Activated CD4-positive, alpha-beta T cell treated with anti-CD3 and anti-CD28 coated beads for 24 hours (primary cell): ENCODE measurements around the gene OR2K2.
"Not testable (repeated sequence)": the region's sequence is repeated elsewhere in the genome, so short reads cannot be mapped to it uniquely, and the experiment has no call there.

Source experiments
- DNase-seq, 2 donors: peaks; one replicate each; pipeline ENCODE4 v3.0.0-alpha.2; 2020; ENCODE audit warnings: low read depth in 2 of 2

Gene OR2K2, protein sequence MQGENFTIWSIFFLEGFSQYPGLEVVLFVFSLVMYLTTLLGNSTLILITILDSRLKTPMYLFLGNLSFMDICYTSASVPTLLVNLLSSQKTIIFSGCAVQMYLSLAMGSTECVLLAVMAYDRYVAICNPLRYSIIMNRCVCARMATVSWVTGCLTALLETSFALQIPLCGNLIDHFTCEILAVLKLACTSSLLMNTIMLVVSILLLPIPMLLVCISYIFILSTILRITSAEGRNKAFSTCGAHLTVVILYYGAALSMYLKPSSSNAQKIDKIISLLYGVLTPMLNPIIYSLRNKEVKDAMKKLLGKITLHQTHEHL

DNA sequence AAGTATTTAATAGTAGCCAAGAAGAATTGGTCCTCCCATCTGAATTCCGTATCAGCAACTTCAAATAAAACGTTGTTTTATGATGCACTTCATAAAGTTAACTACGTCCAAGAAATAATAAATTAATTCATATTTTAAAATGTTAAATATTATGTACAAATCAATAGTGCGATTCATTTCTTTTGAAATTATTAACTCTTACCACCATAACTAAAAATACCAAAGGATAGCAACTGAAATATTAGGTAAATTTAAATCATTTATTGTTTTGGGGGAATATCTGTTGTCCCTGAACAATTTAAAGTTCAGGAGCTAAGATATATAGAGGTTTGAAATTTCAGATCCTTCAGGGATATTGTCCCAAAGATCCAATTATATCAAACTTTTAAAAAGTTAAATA, at the start of gene OR2K2:
Gene OR2K2 (minus strand): TSS at position 101 of the 400 bp plus-strand sequence. CDS start 1,791 bp downstream, outside the sequence.
- DNase-seq, result no peak

DNA sequence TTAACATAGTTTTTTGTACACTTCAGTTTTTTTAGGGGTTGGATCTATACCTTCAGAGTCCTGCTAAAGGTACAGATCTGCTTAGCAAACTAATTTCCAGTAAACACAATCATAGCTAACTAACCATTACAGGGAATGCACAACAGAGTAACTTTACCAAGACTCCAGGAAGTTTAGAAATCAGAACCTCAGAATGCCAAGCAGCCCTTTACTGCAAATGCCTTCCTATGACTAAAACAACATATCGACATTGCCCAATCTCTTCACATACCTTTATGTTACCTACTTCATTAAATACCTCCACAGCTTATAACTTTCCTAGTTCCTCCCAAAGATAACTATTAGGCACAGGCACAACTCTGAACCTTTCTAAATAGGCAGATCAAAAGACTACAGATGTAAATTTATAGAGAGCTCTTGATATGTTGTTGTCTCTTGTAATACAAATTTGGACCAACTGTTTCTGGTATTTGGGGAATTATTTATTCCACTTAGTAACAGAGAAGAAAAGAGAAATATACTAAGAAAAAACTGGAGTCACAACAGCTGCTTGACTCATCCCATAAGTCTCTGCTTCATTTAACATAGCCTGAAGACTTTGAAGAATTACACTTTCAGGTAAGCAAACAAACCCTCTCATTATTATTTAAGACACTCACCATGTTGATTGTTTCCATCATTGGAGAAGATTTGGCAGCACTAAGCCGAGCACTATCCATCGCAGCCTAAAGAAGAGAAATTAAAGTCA, 46.0 kb upstream of the OR2K2 start:
- DNase-seq, result no peak

DNA sequence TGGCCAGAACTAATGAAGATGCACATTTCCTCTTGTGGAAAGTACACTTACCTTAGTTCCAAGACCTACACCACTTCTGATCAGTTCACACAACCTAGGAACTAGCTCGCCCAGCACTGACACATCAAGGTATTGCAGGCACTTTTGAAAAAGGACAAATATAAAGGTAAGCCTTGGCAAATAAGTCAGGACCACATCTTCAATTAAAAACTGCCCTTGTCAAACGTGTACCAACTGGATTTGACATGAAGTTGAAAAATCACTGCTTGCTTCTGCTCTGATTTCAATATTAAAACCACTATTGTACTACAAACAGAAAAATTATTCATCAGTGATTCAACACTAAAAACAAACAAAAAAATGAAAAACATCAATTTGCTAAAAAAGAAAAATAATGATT, 45.0 kb upstream of the OR2K2 start:
- DNase-seq, result no peak

DNA sequence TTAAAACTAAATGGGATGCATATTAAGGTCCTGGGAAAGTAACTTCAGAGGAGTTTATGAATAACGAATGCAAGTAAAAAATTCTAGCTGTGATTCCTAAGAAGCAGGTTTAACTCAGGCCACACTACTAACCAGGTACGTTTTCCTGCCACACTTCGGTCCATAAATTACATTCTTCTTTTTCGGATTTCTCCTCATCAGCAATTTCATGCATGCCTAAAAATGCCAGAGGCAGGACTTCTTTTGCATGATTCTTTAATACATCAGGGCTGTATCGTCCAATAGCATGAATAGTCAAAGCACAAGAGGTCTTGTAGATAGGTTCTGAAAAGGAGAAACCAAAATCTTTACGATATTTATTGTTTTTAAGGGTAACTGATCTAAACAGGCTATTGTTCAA, 42.3 kb upstream of the OR2K2 start:
- no peak for DNase-seq

DNA sequence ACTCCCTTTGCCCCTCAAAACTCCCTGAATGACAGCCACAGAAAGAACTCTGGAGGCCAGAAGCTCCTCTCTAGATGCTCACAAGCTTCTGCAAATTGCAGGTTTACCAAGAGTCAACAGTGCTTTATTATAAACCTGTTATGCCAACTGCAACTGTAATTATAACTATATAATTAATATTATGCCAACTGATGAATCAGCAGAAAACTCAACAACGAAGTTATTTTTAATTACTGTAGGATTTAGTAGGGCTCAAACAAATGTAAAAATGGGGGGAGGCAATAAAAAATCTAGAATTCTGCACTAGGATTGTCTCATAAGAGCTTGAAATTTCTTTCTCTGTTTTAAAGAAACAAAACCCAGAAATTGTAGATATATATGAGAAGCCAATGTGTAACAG, 37.0 kb upstream of the OR2K2 start:
- no peak for DNase-seq

DNA sequence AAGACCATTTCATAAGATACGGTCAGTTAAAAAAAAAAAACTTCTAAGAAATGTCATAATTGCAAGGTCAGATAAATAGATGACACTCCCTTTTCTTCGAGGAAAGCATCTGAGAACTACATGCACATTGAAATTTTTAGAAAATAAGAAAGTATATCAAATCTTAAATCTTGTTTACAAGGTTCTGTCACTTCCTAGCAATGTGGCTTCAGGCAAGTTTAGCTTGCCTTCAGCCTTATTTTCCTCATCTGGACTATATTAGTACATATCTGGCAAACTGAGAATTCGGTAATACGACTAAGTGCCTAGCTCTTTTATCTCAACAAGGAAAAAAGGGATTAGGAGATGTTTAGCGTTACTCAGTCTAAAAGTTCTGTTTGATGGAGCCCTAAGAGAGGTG, 32.5 kb upstream of the OR2K2 start:
- DNase-seq, result no peak

DNA sequence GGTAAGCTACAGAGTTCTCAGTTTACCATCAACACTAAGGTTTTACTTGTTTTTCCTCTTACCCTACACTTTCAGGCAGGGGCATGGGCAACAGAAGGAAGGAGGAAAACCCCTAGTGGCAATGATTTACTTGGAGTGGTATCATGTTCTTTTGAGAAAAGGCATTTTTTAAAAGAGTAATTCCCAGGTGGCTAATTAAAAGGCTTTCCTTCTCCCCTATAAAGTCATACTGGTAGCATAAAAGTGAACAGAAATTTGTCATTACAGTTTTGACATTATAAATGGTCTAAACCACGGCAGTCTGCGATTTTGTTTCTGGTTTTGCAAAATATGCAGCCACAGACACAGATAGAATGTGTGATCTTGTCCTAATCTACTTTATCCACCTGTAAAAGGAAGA, 30.9 kb upstream of the OR2K2 start:
- DNase-seq, result no peak

DNA sequence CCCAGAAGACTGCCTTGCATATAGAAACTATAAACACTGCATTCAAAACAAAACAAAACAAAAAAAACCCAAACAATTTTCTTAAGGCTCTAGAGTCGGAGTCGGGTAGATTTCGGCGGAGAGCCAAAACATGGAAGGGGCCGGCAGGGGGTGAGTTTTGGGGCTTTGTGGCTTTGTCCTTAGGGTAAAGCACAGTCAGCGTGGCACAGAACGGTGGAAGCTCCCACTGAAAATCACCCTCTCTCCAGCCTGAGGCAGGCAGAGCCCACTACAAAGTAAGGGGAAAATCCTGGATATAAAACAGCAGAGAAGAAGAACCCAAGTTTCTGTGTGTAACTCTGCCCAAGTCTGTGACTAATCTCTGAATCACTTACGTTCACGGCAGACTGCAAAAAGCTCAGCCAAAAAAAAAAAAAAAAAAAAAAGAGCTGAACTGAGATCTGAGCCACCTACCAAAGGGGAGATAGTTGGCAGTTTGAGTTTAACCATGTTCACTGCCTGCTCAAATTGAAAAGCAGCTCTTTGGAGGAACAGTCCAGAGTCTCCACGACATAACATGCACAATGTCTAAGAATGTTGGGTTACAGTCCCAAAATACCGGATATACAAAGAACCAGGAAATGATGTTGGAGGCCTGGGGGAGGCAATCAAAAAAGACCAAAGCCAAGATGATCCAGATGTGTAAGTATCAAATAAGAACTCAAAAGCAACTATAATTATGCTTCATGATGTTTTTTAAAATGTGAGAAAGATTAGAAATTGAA, 26.6 kb upstream of the OR2K2 start:
- DNase-seq, result no peak

DNA sequence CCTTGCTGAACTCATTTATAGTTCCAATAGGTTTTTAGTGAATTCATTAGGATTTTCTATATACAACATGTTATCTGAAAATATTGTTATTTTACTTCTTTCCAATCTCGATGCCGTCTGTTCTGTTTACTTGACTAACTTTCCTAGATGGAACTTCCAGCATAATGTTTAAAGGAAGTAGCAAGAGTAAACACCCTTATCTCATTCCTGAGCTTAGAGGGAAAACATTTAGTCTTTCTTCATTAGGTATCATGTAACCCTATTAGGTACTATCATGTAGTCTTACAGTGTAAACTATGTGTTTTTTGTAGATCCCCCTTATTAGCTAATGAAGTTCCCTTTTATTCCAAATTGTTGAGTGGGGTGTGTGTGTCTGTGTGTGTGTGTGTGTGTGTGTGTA, 22.5 kb upstream of the OR2K2 start:
- no peak for DNase-seq

DNA sequence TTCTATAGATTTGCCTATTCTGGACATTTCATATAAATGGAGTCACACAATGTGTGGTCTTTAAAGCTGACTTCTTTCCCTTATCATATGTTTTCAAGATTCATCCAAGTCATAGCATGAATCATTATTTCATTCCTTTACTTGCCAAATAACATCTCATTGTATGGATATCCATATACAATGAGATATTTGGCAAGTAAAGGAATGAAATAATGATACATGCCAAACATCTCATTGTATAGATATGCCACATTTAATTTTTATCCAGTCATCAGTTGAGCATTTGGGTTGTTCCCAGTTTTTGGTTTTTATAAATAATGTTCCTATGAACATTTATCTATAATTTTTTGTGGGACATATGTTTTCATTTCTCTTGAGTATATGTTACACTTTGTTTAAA, 20.5 kb upstream of the OR2K2 start:
- DNase-seq, result no peak

DNA sequence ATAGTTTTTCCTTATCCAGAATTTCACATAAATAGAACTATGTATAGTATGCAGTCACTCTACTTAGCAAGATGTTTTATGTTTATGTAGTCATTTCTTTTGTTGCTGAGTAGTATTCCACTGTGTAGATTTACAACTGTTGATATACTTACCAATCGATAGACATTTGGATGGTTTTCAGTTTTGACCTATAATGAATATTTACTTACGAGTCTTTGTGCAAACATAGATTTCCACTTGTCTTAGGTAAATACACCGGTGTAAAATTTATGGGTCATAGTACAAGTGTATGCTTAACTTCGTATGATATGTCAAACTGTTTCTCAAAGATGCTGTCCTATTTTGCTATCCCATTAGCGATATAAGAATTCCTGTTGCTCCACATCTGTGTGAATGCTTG, 19.7 kb upstream of the OR2K2 start:
- no peak for DNase-seq

DNA sequence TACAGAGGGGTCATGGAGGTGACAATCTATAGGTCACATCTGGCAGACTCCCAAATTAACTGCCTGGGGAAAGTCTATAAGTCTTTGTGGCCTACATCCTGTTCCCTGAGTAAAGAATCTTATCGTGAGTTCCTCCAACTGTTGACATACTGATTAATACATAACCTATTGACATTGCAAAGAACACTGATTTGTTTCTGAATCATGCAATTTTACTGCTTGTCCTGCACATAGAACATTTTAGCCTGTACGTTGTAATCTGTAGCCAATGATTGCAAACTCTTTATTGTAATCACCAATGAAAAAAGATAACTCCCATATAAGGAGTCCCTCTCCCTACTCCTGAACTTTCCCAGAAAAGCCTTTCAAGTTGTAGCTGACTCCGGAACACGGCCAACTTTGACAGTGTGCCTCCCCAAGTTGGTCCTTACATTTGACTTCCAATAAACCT, 18.8 kb upstream of the OR2K2 start:
- DNase-seq, result no peak

DNA sequence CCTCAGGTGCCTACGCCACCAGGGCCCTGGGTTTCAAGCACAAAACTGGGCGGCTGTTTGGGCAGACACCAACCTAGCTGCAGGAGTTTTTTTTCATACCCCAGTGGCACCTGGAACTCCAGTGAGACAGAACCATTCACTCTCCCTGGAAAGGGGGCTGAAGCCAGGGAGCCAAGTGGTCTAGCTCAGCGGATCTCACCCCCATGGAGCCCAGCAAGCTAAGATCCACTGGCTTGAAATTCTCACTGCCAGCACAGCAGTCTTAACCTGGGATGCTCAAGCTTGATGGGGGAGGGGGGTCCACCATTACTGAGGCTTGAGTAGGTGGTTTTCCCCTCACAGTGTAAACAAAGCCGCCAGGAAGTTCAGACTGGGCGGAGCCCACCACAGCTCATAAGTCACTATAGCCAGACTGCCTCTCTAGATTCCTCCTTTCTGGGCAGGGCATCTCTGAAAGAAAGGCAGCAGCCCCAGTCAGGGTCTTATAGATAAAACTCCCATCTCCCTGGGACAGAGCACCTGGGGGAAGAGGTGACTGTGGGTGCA, 4.4 kb upstream of the OR2K2 start:
- DNase-seq, result not testable (repeated sequence)

DNA sequence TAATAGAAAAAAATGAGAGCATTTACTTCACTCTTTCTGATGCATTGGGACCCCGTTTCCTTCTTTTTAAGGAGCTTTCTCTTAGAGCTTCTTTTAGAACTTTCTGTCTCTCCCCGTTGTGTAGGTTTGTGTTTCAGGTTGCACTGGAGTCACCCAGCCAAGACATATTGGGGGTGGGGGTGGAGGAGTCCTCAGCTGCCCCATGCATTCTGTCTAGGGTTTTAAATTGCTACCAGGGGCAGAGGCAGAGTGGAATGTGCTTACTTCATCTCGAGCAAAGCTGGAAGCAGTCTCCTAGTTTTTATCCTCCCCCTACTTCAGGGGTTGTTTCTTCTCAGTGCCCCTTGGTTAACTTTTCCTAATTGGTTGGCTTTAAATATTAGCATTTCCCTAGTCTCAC, 9.4 kb downstream of the OR2K2 start:
- DNase-seq, result no peak

DNA sequence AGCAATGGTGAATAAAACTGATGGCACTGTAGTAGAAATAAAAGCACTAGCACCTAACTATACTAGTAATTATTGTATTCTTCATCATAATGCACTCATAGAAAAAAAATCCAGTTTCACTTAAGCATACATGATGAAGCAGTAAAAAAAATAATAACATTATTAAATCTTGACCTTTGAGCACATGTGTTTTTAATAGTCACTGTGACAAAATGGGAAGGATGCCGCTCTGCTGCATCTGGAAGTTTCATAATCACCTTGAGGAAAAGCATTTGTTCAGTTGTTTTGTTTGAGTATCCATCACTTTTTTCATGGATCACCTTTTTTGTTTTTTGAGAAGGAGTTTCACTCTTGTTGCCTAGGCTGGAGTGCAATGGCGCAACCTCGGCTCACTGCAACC, 13.2 kb downstream of the OR2K2 start:
- DNase-seq, result no peak

DNA sequence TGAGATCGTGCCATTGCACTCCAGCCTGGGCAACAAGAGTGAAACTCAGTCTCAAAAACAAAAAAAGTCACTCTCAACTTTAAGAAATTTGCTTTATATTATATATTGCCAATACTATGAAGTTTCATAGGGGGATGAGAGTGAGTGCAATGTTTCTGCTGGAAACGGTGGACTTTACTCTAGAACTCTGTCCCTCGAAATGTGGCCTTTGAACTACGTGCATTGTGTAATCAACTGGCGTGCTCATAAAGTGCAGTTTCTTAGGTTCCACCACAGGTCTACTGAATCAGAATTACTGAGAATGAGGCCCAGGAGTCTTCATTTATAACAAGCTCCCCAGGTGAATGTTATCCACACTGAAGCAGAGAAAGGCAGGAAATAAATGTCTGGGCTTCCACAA, 24.1 kb downstream of the OR2K2 start:
- DNase-seq, result no peak

DNA sequence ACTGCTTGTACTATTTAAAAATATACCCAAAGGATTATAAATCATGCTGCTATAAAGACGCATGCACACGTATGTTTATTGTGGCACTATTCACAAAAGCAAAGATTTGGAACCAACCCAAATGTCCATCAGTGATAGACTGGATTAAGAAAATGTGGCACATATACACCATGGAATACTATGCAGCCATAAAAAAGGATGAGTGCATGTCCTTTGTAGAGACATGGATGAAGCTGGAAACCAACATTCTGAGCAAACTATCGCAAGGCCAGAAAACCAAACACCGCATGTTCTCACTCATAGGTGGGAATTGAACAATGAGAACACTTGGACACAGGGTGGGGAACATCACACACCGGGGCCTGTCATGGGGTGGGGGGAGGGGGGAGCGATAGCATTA, 26.0 kb downstream of the OR2K2 start:
- DNase-seq, result not testable (repeated sequence)

DNA sequence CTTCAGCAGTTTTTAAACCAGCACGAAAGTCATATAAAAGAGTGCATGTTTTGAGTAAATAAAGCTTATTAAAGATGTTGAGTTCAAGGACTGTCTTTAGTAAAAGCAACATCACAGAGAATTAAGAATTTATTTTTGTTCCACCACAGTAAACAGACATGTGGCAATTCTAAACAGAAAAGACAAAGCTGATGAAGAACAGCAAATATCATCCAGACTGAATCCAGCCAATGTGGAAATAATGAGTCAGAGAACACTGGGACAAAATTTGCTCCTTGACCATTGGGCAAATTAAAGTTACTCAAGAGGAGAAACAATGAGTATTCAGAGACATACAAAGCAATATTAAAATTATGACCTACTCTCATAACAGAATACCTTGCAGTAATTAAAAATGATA, 28.8 kb downstream of the OR2K2 start:
- no peak for DNase-seq

DNA sequence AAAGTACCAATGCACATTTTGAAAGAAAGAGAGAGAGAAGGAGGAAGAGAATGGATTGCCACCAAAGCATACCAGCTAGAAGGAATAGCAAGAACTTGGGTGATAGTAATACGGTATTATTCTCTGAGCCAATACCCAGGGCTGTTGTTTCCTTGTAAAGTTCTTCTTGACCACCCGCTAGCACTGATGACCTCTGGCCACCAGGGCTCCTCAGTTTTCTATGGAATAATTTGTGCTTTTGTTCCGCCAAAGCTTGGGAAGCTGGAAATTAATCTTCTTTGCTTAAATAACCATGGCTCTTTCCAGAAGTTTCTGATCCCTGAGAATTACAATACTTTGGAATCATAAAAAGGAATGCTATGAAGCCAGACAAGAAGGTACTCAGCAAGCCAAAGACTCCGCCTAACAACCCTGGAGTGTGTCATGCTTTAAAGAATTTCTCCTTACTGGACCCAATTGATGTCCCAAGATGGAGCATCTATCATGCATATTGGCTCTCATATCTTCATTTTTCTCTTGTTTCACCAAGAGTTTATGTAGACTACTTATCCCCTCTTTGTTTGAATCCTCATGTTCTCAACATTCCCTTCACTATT, 29.8 kb downstream of the OR2K2 start:
- no peak for DNase-seq

DNA sequence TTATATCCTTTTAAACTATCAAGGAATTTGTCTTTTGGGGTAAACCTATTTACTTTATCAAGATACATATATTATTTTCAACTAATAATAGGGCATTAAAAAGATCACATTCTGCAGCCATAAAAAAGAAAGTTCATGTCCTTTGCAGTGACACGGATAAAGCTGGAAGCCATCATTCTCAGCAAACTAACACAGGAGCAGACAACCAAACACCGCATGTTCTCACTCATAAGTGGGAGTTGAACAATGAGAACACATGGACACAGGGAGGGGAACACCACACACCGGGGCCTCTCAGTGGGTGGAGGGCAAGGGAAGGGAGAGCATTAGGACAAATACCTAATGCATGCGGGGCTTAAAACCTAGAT, 30.4 kb downstream of the OR2K2 start:
- not testable (repeated sequence) for DNase-seq

DNA sequence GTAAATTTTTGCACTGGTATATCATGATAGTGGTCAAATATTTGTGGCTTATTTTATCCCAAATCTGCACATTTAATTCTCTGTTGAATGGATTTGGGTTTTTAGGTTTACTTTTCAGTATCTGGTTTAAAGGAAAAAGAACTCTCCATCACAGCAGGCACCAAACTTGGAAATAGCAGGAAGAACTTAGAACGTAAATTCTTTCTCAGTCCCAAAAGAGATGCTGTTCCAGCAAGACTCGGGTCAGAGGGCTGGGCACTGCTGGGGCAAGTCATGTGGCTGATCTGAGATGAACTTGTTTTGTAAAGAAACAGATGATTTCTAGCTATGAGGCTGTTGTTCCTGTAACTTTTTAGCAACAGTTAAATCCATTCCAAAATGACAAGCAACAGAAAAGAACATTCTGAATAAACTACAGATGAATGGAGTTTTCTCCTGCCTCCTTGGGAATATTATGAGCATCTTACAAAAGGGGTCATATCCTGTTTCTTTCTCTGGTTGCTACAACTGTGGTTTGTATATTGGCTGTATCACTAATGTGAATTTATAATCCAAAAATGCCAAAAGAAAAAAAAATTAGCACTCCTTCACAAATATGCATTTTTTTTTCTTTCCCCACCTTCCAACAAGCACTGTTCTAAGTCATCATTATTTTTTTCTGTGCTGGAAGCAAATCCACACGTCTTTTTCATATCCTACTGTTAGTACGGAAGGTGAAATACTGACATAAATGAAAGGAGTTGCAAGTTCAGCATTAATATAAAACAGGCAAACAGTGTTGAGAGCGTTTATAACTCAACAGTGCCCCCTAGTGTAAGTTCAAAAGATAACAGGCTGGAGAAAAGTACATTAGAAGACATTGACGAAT, 31.1 kb downstream of the OR2K2 start:
- DNase-seq, result no peak
